GM13977 (cell line): ENCODE measurements around the gene TMEM132A.

Source experiments
- DNase-seq: peaks from one replicate; pipeline ENCODE4 v3.0.0; 2012; ENCODE audit warnings: low spot score
- CTCF ChIP-seq: IDR thresholded peaks from 2 replicates; pipeline ENCODE4 v1.5.1; 2012; ENCODE audit warnings: mild to moderate bottlenecking, control low read depth; ENCODE audit not compliant: insufficient read depth; ENCODE audit errors: extremely low read depth, missing control alignments
- in situ Hi-C: fragments of 300-500 bp; cut with MboI; formaldehyde crosslinking; loops from one replicate; pipeline ENCODE4 v1.12.0; 2022; ENCODE audit warnings: low sequenced_read_pairs, low pct_unique_long_range_greater_than_20kb, mixed read lengths, inconsistent platforms; ENCODE audit not compliant: unreplicated experiment

Gene TMEM132A

GRCh38 chr11:60933416-60934123 lies 9.3 kb downstream of the TMEM132A start:
- DNase-seq = no peak
- in situ Hi-C loops = no loop called here
- no peak for TF ChIP-seq CTCF

DNA sequence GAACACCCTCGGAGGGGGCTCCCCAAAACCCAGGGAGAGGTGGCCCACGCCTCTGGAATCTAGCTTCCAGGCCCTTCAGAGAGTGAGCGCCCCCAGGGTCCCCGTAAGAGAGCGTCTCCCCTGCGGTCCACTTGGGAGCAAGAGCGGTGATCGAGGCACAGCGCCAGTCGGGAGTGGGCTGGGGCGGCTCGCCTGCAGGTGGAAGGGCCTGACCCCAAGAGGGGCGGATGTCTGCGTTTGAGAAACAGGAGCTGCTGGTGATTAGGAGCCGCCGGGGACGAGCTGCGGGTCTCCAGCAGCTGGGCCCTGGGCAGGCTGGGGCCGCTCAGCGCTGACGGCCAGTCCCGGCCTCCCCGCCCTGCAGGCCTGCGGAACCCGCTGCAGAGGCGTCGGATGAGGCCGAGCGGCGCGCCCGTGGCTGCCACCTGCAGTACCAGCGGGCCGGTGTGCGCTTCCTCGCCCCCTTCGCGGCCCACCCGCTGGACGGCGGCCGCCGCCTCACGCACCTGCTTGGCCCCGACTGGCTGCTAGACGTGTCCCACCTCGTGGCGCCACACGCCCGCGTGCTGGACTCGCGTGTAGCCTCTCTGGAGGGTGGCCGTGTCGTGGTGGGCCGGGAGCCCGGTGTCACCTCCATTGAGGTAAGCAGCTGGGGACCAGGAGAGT lies 10.0 kb downstream of the TMEM132A start:
- DNase-seq = no peak
- TF ChIP-seq CTCF = no peak
- in situ Hi-C loops = no loop called here

DNA sequence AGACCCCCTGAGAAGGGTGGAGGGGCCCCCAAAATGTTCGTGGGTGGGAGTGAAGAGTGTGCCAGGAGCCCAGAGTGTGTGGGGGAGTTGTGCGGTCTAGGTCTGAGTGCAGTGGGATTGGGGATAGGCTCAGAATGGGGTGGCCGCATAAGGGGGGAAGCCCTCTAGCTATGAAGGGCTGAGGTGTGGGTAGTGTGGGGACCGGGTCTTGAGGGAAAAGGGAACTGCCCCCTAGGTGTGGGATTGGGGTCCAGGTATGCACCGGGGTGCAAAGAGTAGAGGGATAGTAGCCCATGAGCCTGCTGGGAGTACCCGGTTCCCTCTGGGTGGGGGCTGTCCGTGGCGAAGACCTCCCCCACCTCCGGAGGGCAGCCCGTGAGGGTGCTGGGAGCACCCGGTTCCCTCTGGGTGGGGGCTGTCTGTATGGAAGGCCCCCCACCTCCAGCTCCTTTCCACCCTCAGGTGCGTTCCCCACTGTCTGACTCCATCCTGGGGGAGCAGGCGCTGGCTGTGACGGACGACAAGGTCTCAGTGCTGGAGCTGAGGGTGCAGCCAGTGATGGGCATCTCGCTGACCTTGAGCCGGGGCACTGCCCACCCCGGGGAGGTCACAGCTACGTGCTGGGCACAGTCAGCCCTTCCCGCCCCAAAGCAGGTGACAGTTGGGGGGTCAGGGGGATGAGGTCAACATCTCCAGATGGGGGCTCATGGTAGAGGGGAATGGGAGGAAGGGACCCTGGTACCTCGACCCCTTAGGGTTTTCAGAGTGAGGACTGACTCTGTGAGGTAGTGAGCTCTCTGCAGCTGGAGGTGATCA lies 10.7 kb downstream of the TMEM132A start:
- in situ Hi-C loops = no loop called here
- no peak for DNase-seq
- TF ChIP-seq CTCF = no peak

DNA sequence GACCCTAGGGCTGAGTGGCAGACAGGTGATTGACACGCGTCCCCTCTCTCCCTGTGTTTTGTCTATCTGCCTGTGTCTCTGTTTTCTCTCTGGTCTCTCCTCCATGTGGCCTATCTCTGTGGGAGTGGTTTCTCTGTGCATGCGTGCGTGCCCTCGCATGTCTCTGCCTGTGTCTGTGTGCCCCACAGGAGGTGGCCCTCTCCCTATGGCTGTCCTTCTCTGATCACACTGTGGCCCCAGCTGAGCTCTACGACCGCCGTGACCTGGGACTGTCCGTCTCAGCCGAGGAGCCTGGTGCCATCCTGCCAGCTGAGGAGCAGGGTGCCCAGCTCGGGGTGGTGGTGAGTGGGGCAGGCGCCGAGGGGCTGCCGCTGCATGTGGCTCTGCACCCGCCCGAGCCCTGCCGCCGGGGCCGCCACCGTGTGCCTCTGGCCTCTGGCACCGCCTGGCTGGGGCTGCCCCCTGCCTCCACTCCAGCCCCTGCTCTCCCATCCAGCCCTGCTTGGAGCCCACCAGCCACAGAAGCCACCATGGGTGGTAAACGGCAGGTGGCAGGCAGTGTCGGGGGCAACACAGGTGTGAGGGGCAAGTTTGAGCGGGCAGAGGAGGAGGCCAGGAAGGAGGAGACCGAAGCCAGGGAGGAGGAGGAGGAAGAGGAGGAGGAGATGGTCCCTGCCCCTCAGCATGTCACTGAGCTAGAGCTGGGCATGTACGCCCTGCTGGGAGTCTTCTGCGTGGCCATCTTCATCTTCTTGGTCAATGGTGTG lies 11.6 kb downstream of the TMEM132A start:
- no peak for TF ChIP-seq CTCF
- no peak for DNase-seq
- in situ Hi-C loops = no loop called here

DNA sequence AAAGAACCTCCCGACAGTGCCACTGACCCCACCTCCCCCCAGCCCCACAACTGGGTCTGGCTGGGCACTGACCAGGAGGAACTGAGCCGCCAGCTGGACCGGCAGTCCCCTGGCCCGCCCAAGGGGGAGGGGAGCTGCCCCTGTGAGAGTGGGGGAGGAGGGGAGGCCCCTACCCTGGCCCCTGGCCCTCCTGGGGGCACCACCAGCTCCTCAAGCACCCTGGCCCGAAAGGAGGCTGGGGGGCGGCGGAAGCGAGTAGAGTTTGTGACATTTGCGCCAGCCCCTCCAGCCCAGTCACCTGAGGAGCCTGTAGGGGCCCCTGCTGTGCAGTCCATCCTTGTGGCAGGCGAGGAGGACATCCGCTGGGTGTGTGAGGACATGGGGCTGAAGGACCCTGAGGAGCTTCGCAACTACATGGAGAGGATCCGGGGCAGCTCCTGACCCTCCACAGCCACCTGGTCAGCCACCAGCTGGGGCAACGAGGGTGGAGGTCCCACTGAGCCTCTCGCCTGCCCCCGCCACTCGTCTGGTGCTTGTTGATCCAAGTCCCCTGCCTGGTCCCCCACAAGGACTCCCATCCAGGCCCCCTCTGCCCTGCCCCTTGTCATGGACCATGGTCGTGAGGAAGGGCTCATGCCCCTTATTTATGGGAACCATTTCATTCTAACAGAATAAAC lies 12.3 kb downstream of the TMEM132A start:
- in situ Hi-C loops = no loop called here
- TF ChIP-seq CTCF = no peak
- no peak for DNase-seq
